HG03159 (cell line): ENCODE results near the gene NT5DC2.

Source experiments
- ATAC-seq: cut with Tn5 transposase; IDR thresholded peaks from one replicate; pipeline ENCODE4 v1.9.1; 2021; ENCODE audit warnings: mild to moderate bottlenecking, moderate library complexity; ENCODE audit not compliant: unreplicated experiment

The NT5DC2 gene

DNA sequence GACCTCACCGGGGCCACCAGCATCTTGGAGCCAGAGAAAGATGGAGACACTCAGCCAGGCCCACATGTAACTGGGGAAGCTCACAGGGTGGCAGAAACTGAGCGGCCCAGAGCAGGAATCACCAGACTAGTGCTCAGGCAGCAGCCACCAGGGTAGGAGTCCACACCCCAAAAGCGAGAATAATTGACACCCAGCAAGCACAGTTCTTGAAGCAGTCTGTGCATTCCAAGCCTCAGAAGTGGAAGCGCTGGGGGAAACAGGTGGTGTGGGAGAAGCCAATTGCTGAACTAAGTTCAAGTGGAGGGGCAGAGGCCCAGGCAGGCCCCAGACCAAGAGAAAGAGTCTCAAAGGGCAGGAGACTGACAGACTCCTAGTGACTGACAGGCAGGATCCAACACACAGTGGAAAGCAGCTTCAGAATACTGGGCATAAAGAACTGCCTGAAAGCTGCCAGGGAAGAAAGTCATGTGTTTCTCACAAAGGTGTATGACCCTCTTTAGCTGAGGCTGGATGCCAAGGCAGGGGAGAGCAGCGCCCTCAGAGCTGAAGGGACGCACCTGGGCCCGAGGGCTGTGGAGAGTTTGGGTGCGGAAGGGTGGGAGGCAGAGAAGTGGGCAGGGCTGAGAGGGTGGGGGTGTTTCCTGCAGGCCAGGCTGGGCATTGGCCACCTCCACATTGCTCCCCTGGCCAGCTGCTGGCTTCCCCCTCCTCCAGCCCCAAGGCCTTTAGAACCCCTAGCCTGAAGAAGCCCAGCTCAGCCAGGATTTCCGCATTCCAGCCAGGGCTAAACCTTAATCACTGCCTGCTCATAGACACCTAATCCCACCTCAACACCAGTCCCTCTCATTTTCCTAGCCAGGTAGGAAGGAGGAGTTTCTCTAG lies 7.7 kb downstream of the NT5DC2 start:
- ATAC-seq, result no peak

DNA sequence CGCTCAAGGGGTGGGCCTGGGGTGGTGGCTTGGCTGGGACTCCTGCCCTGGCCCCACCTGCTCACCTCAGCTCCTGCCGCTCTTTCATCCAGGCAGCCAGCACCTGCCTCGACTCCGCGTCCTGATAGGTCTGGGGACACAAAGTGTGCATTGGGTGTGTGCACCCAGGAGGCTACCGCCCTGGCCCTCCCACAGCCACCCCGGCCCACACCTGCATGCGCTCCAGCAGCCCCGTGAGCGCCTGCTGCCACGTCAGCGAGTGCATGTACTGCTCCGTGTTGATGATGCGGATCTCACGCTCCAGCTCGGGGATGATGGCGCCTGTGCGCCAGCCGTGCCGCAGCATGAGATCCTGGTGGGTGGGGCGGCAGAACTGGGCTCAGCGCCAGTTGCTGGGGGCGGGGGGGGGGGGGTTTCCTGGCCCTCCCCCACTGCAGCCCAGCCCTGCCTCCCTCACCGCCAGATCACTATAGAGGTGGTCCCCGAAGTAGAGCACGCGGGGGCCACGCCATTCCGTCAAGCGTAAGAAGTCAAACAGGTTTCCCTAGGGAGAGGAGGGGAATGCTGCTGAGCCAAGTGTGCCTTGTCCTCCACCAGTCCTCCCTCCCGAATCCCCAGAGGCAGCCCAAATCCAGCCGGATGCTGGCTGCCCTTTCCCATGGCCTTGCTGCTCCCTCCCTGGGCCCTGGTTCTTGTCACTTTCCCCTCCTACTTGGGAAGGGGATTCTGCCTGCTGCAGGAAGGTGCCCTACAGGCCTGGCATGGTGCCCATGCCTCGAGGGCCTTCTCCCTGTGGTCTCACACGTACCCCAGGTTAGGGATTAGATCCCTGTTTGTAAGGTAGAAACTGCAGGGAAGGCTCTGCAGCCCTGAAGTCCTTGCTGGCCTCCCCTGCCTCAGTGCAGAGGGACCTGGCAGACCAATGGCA lies 8.6 kb downstream of the NT5DC2 start:
- ATAC-seq, result no peak

DNA sequence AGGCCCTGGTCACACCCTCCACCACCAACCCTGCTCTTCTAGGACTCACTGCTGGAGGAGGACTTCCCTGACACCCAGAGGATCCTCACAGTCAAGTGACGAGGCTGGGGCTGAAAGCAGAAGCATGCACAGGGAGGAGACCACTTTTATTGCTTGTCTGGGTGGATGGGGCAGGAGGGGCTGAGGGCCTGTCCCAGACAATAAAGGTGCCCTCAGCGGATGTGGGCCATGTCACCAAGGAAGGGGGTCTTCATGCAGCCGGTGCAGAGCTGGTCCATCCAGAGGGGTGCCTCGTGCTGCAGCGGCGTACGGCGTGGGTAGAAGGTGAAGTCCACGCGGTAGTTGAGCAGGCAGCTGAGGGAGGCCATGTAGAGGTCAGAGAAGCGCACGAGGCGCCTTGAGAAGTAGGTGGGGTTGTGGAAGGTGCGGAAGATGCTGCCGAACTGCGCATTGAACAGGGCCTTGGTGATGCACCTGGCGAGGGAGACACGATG lies 9.4 kb downstream of the NT5DC2 start:
- no peak for ATAC-seq

DNA sequence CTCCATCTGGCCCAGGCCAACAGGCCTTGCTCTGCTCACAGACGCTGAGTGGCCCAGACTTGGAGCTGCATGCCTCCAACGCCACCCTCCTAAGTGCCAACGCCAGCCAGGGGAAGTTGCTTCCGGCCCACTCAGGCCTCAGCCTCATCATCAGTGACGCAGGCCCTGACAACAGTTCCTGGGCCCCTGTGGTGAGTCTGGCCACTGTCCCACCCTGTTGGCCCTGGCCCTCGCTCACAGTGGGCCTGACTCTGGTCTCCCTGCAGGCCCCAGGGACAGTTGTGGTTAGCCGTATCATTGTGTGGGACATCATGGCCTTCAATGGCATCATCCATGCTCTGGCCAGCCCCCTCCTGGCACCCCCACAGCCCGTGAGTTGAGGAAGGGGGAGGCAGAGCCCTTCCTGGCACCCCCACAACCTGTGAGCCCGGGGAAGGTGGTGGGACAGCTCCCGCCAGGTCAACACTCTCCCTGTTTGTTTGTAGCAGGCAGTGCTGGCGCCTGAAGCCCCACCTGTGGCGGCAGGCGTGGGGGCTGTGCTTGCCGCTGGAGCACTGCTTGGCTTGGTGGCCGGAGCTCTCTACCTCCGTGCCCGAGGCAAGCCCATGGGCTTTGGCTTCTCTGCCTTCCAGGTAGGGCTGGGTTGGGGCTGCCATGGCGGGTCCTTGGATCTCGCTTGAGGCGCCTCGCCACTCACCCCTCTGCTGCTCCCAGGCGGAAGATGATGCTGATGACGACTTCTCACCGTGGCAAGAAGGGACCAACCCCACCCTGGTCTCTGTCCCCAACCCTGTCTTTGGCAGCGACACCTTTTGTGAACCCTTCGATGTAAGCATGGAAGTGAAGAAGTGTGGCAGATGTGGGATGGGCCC lies 10.0 kb downstream of the NT5DC2 start:
- ATAC-seq, result no peak

DNA sequence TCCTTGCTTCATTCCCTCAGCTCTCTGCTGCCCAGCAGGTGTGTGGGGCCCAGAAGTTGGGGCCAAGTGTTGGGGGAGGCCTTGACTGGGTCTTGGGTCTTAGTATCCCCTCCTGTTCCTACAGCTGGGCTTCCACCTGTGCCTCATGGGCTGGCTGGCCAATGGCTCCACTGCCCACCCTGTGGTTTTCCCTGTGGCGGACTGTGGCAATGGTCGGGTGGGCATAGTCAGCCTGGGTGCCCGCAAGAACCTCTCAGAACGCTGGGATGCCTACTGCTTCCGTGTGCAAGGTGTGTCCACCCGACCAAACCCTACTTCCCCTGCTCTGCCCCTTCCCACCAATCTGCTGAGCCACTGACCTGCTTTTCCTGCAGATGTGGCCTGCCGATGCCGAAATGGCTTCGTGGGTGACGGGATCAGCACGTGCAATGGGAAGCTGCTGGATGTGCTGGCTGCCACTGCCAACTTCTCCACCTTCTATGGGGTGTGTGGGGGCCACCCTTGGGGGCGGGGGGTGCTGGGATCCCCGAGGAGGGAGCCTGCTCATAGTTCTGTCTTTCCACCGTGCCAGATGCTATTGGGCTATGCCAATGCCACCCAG lies 10.9 kb downstream of the NT5DC2 start:
- ATAC-seq, result no peak

DNA sequence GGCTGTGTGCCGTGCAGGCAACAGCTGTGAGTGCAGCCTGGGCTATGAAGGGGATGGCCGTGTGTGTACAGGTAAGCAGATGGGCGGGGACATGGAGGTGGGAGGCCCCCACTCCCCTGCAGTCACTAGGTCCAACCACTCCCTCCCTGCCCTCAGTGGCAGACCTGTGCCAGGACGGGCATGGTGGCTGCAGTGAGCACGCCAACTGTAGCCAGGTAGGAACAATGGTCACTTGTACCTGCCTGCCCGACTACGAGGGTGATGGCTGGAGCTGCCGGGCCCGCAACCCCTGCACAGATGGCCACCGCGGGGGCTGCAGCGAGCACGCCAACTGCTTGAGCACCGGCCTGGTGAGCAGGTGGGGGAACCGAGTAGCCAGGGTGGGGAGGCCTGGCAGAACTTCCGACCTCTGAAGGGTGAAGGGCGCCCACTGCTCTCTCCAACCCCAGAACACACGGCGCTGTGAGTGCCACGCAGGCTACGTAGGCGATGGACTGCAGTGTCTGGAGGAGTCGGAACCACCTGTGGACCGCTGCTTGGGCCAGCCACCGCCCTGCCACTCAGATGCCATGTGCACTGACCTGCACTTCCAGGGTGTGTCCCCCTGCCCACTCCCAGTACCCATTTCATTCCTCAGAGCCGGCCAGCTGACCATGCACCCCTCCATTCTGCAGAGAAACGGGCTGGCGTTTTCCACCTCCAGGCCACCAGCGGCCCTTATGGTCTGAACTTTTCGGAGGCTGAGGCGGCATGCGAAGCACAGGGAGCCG lies 11.6 kb downstream of the NT5DC2 start:
- no peak for ATAC-seq

DNA sequence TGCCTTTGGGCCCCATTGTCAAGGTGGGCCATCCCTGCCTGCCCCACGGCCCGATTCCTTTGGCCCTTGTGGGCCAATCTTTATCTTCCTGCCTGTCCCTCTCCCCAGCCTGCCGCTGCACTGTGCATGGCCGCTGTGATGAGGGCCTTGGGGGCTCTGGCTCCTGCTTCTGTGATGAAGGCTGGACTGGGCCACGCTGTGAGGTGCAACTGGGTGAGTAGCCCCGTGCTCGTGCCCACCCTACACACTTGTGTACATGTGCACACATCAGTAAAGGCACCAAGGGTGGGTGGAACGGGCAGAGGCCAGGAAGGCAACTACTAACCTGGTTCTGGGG lies 12.2 kb downstream of the NT5DC2 start:
- no peak for ATAC-seq

DNA sequence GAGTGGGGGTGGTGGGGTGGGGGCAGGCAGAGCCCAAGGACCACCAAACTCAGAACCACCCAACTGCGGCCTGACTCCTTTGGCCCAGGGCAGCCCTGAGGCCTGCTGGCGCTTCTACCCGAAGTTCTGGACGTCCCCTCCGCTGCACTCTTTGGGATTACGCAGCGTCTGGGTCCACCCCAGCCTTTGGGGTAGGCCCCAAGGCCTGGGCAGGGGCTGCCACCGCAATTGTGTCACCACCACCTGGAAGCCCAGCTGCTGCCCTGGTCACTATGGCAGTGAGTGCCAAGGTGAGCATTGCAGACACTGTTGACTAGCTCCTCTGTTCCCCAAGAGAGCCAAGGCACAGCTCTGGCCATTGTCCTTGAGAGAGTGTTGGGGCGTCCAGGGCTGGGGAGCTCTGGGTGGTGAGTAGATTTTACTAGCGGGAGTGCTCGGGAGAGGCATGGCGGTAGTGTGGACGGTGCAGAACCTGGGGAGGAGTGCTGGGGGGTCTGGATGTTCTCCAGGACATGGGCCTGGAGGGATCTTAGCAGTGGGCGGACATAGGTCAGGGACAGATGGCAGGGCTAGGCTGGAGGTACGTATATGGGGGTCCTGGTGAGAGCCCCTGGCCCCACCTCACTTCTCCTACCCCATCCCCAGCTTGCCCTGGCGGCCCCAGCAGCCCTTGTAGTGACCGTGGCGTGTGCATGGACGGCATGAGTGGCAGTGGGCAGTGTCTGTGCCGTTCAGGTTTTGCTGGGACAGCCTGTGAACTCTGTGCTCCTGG lies 12.8 kb downstream of the NT5DC2 start:
- ATAC-seq, result no peak

DNA sequence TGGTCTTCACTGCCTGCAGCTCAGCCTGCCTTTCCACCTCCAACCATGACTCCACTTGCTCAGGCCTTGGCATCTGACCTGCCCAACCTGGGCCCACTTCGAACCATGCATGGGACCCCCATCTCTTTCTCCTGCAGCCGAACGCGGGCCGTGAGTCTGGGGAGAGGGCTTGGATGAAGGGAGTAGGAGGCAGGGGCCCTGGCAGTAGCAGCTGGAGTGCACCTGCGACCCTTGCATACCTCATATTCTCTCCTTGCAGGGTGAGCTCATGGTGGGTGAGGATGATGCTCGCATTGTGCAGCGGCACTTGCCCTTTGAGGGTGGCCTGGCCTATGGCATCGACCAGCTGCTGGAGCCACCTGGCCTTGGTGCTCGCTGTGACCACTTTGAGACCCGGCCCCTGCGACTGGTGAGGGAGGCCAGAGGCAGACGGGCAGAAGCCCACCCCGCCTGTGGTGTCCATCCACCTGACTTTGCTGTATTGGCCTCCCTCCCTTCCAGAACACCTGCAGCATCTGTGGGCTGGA lies 13.5 kb downstream of the NT5DC2 start:
- ATAC-seq, result no peak

DNA sequence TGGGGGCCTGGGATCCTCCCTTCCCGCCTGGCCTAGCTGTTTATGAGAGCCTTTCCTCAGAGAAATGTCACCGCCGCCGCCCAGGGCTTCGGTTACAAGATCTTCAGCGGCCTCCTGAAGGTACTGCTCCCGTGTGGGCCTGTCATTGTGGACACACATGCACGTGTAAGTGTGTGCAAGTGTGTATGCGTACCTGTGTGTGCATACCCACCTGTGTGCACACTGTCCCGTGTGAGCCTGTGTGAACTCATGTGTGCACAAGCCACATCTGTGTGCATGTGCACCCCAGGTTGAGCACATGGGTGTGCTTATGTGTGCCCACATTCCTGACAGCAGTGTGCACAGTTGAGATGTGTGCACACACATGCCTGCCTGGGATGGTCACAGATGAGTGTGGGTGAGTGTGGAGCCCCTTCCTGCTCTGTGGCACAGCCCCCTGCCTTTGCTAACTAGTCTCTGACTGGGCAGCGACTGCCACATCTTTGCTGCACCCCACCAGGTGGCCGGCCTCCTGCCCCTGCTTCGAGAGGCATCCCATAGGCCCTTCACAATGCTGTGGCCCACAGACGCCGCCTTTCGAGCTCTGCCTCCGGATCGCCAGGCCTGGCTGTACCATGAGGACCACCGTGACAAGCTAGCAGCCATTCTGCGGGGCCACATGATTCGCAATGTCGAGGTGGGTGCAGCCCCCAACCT lies 14.1 kb downstream of the NT5DC2 start:
- no peak for ATAC-seq

DNA sequence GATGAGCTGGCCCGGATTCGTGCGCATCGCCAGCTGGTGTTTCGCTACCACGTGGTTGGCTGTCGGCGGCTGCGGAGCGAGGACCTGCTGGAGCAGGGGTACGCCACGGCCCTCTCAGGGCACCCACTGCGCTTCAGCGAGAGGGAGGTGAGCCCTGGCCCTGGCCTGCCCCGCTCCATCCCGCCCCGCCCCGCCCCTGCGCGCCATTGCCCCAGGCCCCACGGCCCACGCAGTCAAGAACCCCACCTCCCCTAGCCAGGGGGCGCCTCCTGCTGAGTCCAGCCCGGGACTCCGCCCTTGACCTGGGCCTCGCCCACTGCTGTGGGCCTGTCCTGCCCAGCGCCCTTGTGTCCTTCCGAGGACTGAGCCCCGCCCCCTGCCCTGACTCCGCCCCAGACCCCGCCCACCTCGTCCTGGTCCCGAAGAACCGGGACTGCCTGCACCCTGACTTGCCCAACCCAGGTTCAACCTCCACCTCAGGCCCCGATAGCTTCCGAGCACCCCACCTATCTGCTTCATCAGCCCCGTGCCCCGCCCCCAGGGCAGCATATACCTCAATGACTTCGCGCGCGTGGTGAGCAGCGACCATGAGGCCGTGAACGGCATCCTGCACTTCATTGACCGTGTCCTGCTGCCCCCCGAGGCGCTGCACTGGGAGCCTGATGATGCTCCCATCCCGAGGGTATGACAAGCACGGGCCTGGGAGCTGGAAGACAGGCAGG lies 14.8 kb downstream of the NT5DC2 start:
- ATAC-seq, result no peak

DNA sequence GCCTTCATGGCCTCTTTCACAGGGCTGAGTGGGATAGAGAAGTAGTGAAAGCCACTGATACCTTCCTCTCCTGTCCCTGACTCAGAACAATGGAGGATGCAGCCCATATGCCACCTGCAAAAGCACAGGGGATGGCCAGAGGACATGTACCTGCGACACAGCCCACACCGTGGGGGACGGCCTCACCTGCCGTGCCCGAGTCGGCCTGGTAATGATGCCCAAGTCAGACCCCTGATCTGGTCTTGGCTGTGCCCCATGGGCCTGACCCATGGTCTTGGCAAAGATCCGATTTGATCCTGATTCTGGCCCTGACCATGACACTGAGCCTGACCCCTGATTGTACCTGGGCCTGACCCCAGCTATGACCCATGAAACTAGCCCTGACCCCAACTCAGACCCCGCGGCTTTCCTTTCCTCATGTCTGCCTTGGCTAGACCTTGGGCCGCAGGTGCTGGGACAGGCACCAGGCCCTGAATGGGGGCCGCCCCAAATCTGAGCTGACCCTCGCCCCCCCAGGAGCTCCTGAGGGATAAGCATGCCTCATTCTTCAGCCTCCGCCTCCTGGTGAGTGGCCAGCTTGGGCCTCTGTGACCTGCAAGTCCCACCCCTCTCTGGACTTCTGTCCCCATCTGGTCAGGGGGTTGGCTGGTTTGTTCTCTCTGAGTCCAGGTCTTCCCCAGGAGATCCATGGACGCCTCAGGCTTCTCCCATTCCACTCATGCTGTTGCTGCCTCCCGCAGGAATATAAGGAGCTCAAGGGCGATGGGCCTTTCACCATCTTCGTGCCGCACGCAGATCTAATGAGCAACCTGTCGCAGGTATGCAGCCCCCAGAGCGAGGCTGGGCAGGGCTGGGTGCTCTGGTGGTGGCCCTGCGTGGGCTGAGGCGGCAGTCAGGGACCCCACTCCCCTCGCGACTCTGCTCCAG lies 15.6 kb downstream of the NT5DC2 start:
- ATAC-seq, result no peak

DNA sequence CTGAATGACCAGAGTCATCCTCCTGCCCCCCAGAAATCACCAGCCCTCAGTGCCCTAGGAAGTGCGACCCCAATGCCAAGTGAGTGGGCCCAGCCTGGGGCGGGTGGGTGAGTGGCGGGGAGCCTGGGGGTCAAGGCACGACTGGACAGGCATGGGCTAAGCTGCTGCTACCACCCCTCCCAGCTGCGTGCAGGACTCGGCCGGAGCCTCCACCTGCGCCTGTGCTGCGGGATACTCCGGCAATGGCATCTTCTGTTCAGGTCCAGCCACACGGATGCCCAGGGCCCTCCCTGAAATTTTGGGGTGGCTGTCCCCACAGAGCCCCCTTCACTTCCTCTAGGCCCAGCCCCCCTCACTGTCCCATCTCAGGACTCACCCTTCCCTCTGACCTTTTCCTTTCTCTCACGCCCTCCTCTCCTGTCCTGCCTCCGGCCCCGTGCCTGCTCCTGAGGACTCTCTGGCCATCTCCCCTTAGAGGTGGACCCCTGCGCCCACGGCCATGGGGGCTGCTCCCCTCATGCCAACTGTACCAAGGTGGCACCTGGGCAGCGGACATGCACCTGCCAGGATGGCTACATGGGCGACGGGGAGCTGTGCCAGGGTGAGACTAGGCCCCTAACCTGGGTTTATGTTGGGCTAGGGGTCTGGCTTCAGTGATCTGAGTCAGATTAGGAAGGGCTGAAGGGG lies 17.0 kb downstream of the NT5DC2 start:
- ATAC-seq, result no peak

DNA sequence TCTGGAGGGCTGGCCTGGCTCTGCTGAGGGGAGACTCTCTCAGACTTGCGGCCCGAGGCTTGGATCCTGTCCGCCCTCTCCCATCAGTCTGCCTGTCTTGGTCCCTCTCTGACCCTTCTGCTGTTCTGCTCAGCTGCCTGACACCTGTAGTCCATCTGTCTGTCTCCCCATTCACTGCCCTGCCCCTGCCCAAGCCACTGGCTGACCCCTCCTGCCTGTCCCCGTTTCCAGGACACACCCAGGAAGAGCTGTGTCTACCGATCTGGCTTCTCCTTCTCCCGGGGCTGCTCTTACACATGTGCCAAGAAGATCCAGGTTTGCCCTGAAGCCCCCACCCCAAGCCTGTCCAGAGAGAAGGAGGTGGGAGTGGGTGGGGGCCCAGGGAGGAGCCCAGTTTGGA lies 18.5 kb downstream of the NT5DC2 start:
- ATAC-seq, result no peak

DNA sequence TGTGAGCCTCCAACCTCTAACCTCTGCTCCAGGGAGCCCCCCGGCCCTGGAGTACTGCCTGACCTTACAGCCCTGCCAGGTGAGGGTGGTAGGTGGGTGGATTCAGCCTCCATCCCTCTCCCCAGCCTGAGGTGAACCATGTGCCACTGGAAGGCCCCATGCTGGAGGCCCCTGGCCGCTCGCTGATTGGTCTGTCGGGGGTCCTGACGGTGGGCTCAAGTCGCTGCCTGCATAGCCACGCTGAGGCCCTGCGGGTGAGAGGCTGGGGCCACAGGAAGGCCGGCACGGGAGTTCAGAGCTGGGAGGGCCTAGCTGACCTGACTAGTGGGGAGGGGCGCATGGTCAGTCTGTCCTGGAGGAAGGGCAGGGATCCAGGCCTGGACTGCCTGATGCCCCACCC lies 19.1 kb downstream of the NT5DC2 start:
- ATAC-seq, result no peak

DNA sequence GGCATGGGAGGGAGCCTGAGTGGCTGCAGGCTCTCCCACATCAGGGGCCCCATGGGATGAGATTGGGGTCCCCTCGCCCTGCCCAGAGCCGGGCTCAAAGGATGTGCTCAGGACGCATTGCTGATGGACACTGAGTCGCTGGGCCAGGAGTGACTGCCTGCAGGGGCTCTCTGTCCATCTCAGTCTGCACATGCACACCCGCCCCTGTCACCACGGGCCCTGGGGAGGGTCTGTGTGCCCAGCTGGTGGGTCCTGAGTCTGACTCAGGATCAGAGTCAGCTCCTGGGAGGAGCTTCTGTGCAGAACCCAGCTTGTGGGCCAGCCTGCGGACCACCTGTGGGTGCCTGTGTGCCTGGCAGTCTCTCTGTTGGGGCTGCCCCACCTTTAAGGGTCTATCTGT lies 20.4 kb downstream of the NT5DC2 start:
- no peak for ATAC-seq
